OCI-LY1 (cell line): ENCODE results near the gene BASP1.
"Not testable (repeated sequence)": the region's sequence is repeated elsewhere in the genome, so short reads cannot be mapped to it uniquely, and the experiment has no call there.

ENCODE experiments used
- CTCF ChIP-seq: fragments of 200-600 bp; sonication (generic), shearing (Covaris generic); IDR thresholded peaks from 2 replicates; pipeline ENCODE4 v1.5.1; 2017; ENCODE audit warnings: mild to moderate bottlenecking, antibody characterized with exemption, low read length, moderate library complexity, mixed read lengths
- EZH2 ChIP-seq: fragments of 200-600 bp; sonication (generic), shearing (Covaris generic); IDR thresholded peaks from 2 replicates; pipeline ENCODE4 v1.8.0; 2017; ENCODE audit warnings: borderline replicate concordance, mixed run types, mild to moderate bottlenecking, antibody characterized with exemption, low read length, moderate library complexity, mixed read lengths

- TF ChIP-seq CTCF, EZH2: not testable (repeated sequence)
Observed at GRCh38 chr5:17311811-17312210, 94.4 kb downstream of the BASP1 start.
